NT2/D1 (cell line): ENCODE data around the gene ERFE.

ENCODE experiments used
- DNase-seq: peaks from one replicate; pipeline ENCODE4 v3.0.0-alpha.2; 2011; ENCODE audit warnings: low read depth, low spot score
- H3K27me3 ChIP-seq: 2 replicates; pipeline ENCODE4 v1.6.0; 2011; ENCODE audit warnings: mild to moderate bottlenecking; ENCODE audit not compliant: insufficient read length, insufficient read depth
- H3K36me3 ChIP-seq: 2 replicates; pipeline ENCODE4 v1.6.1; 2011; ENCODE audit warnings: mild to moderate bottlenecking, low read length, mixed read lengths; ENCODE audit not compliant: insufficient read depth, insufficient read length
- H3K4me1 ChIP-seq: 2 replicates; pipeline ENCODE4 v1.5.1; 2011; ENCODE audit not compliant: insufficient read depth, insufficient read length
- H3K4me3 ChIP-seq: 2 replicates; pipeline ENCODE4 v1.5.1; 2011; ENCODE audit warnings: low read depth; ENCODE audit not compliant: insufficient read length
- H3K9ac ChIP-seq: 2 replicates; pipeline ENCODE4 v1.6.0; 2011; ENCODE audit warnings: low read depth; ENCODE audit not compliant: insufficient read length
- H3K9me3 ChIP-seq: 2 replicates; pipeline ENCODE4 v1.5.1; 2011; ENCODE audit warnings: mild to moderate bottlenecking, low read length; ENCODE audit not compliant: insufficient read depth
- SUZ12 ChIP-seq: IDR thresholded peaks from 2 replicates; pipeline ENCODE4 v1.6.1; 2011; ENCODE audit not compliant: insufficient read length, insufficient read depth; ENCODE audit errors: extremely low read depth
- YY1 ChIP-seq: IDR thresholded peaks from 2 replicates; pipeline ENCODE4 v1.6.1; 2011; ENCODE audit not compliant: insufficient read length, insufficient read depth
- ZNF274 ChIP-seq: IDR thresholded peaks from 2 replicates; pipeline ENCODE4 v1.6.1; 2011; ENCODE audit warnings: mild to moderate bottlenecking, low read depth, low read length

The ERFE gene

DNA sequence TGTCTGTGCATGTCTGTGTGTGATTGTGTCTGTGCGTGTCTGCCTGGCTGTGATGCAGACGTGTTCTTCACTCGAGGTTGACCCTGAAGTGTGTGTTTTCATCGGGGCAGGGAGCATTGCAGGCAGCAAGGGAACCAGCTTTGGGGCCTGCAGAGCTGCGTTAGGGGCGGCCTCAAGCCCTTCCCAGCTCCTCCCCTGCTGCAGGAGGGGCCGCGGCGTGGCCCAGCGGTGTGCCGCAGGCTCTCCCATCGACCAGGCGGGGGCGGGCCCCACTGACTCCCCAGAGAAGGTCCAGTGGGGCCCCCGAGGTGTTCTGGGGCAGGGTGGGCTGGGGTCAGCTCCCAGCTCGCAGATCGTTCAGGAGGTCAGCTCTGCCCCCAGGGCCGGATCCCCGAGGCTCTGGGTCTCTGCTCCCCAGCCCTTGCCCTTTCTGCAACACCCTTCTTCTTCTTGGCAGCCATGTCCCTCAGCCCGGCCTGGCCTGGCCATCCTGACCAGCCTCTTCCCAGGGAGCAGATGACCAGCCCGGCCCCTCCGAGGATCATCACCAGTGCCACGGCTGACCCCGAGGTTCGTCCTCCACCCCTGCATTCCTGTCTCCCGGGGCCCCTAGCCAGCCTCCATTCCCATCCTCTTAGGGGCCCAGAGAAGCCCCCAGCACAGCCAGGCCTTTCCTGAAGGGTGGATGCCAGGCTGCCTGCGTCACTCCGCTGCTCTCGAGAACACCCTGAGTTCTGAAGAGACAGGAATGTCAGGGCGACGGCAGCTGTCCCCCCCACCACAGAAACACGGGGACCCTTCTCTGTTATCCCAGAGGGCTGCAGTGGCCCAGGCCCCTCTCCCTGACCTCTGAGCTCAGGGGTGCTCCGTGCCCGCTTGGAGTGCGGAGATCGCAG, 31.4 kb upstream of the ERFE start:
- Histone ChIP-seq H3K4me1 (peaks cover 18% of the 10 kb centered on the region), H3K9ac (peak overlapping the region; percentile 78), H3K36me3 (no peaks in the 10 kb centered on the region), H3K9me3 (no peaks in the 10 kb centered on the region), H3K4me3 (no peak overlapping the region), H3K27me3 (no peaks in the 10 kb centered on the region)
- no peak for TF ChIP-seq SUZ12
- TF ChIP-seq ZNF274: no peak
- no peak for TF ChIP-seq YY1
- DNase-seq: no peak

DNA sequence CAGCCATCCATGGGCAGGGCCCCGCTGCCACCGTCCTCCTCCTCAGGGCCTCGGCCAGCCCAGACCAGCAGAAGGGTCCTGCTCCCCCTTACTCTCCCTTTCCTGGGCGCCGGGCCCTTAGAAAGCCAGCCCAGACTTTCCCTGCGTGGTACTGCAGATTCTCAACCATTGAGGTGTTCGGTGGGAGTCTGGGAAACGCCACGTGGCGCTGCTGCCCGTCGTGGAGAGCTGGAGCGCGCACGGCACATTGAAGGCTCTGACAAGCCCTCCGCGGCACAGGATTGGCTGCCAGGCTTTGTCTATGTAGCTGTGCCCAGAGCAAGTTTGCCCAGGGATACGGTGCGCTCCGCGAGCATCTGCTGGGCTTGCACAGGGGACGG, 30.7 kb upstream of the ERFE start:
- Histone ChIP-seq H3K9me3 (no peaks in the 10 kb centered on the region), H3K4me1 (peaks cover 18% of the 10 kb centered on the region), H3K36me3 (no peaks in the 10 kb centered on the region), H3K27me3 (no peaks in the 10 kb centered on the region), H3K9ac (peak overlapping the region; percentile 59), H3K4me3 (no peak overlapping the region)
- no peak for DNase-seq
- TF ChIP-seq SUZ12: no peak
- no peak for TF ChIP-seq ZNF274
- TF ChIP-seq YY1: no peak

DNA sequence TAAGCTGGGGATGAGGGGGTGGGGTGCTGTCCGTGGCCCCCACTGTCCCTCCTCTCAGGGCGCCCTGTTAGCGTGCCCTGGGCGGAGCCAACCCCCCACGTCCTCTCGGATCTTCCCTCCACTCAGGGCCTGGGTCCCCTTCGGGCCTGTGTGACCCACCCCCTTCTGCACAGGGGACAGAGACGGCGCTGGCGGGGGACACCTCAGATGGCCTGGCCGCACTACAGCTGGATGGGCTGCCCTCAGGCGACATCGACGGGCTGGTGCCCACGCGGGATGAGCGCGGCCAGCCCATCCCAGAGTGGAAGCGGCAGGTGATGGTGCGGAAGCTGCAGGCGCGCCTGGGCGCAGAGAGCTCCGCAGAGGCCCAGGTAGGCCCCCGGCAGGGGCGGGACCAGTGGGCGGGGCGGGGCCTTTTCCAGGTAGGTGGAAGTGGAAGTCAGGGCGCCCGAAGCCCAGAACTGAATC, 30.2 kb upstream of the ERFE start:
- DNase-seq: no peak
- Histone ChIP-seq H3K4me1 (peaks cover 18% of the 10 kb centered on the region), H3K9ac (no peak overlapping the region), H3K4me3 (no peak overlapping the region), H3K9me3 (no peaks in the 10 kb centered on the region), H3K36me3 (no peaks in the 10 kb centered on the region), H3K27me3 (no peaks in the 10 kb centered on the region)
- TF ChIP-seq ZNF274 (no peak), YY1 (no peak), SUZ12 (no peak)

GRCh38 chr2:238129166-238130010, 29.4 kb upstream of the ERFE start:
- H3K4me3 ChIP-seq: no peak overlapping the region
- peaks cover 17% of the 10 kb centered on the region for H3K4me1 ChIP-seq
- no peak for DNase-seq
- no peaks in the 10 kb centered on the region for H3K9me3 ChIP-seq
- no peaks in the 10 kb centered on the region for H3K36me3 ChIP-seq
- H3K9ac ChIP-seq: no peak overlapping the region
- TF ChIP-seq YY1 (no peak), ZNF274 (no peak), SUZ12 (no peak)
- no peaks in the 10 kb centered on the region for H3K27me3 ChIP-seq

DNA sequence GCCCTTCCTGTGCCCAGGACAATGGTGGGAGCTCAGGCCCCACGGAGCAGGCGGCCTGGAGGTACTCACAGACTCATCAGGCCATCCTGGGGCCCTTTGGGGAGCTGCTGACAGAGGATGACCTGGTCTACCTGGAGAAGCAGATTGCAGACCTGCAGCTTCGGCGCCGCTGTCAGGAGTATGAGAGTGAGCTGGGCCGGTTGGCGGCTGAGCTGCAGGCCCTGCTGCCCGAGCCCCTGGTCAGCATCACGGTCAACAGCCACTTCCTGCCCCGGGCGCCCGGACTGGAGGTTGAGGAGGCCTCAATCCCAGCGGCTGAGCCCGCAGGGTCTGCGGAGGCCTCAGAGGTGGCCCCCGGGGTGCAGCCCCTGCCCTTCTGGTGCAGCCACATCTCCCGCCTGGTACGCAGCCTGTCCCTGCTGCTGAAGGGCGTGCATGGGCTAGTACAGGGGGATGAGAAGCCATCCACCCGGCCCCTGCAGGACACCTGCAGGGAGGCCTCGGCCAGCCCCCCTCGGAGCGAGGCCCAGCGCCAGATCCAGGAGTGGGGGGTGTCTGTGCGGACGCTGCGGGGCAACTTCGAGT, 28.6 kb upstream of the ERFE start:
- Histone ChIP-seq H3K36me3 (no peaks in the 10 kb centered on the region), H3K4me1 (peaks cover 14% of the 10 kb centered on the region), H3K9ac (no peak overlapping the region), H3K9me3 (no peaks in the 10 kb centered on the region), H3K4me3 (no peak overlapping the region), H3K27me3 (no peaks in the 10 kb centered on the region)
- TF ChIP-seq ZNF274: no peak
- no peak for TF ChIP-seq SUZ12
- TF ChIP-seq YY1: no peak
- no peak for DNase-seq

DNA sequence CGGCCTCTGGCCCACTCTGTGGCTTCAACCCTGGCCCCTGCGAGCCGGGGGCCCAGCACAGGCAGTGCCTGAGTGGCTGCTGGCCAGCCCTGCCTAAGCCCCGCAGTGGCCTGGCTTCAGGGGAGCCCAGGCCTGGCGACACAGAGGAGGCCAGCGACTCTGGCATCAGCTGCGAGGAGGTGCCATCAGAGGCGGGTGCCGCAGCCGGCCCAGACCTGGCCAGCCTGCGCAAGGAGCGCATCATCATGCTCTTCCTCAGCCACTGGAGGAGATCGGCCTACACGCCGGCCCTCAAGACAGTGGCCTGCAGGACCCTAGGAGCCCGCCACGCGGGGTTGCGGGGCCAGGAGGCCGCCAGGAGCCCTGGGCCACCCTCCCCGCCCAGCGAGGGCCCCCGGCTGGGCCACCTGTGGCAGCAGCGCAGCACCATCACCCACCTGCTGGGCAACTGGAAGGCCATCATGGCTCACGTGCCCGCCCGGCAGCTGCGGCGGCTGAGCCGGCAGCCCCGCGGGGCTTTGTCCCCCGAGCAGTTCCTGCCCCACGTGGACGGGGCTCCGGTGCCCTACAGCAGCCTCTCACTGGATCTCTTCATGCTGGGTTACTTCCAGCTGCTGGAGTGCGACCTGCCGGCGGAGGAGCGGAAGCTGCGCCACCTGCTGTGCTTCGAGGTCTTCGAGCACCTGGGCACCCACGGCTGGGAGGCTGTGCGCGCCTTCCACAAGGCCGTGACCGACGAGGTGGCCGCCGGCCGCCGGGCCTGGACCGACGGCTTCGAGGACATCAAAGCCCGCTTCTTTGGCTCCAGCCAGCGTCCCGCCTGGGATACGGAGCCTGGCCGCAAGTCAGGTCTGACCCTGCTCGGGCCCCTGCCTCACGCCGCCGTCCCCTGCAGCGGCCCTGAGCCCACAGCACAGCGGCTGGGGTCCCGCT, 27.8 kb upstream of the ERFE start:
- Histone ChIP-seq H3K36me3 (no peaks in the 10 kb centered on the region), H3K4me1 (peaks cover 14% of the 10 kb centered on the region), H3K4me3 (no peak overlapping the region), H3K27me3 (no peaks in the 10 kb centered on the region), H3K9ac (no peak overlapping the region), H3K9me3 (no peaks in the 10 kb centered on the region)
- TF ChIP-seq ZNF274 (no peak), SUZ12 (no peak), YY1 (no peak)
- no peak for DNase-seq
